SK-N-SH (cell line): ENCODE measurements around the gene PIGX.

Source experiments
- CHD2 ChIP-seq: fragments of 150-350 bp; IDR thresholded peaks from 2 replicates; pipeline ENCODE4 v1.6.1; 2018; ENCODE audit warnings: low read length; ENCODE audit not compliant: partially characterized antibody
- EP300 ChIP-seq, 2 experiments: IDR thresholded peaks; 2 replicates each; pipeline versions ENCODE4 v1.4.0 to v1.6.1; 2012; ENCODE audit warnings: borderline replicate concordance in 1 of 2, low read depth in 1 of 2, low read length in 1 of 2
- FOXM1 ChIP-seq: IDR thresholded peaks from 2 replicates; pipeline ENCODE4 v1.4.0; 2012; ENCODE audit warnings: low read depth, mild to moderate bottlenecking
- GABPA ChIP-seq: IDR thresholded peaks from 2 replicates; pipeline ENCODE4 v1.4.0; 2012; ENCODE audit warnings: low read depth, mild to moderate bottlenecking
- RAD21 ChIP-seq: IDR thresholded peaks from 2 replicates; pipeline ENCODE4 v1.6.1; 2012; ENCODE audit warnings: mild to moderate bottlenecking, low read length
- RXRA ChIP-seq: IDR thresholded peaks from 2 replicates; pipeline ENCODE4 v1.4.0; 2012; ENCODE audit warnings: low read depth, mild to moderate bottlenecking, borderline replicate concordance
- TF ChIP-seq, protein P1 (sequence below): fragments of 200-600 bp; sonication (generic); IDR thresholded peaks from 2 replicates; pipeline ENCODE4 v1.6.1; 2017; ENCODE audit warnings: antibody characterized with exemption, mild to moderate bottlenecking, moderate library complexity

DNA sequence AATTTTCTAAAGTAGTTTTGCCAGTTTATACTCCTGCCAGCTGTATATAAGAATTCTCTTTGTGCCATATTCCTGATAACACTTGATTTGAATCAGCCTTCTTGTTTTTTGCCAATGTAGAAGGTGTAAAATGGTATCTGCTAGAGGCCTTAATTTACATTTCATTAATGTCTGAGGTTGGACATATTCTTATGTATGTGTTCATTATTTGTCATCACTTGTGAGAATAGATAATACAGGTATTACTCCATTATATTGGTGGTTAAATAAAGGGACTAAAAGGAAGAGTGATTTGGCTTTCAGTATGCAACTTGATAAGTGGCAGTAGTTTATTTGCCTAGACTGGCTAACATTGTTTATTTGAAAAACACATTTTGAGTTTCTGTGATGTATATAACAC is 53.3 kb downstream of the PIGX start:
- TF ChIP-seq, protein P1, sequence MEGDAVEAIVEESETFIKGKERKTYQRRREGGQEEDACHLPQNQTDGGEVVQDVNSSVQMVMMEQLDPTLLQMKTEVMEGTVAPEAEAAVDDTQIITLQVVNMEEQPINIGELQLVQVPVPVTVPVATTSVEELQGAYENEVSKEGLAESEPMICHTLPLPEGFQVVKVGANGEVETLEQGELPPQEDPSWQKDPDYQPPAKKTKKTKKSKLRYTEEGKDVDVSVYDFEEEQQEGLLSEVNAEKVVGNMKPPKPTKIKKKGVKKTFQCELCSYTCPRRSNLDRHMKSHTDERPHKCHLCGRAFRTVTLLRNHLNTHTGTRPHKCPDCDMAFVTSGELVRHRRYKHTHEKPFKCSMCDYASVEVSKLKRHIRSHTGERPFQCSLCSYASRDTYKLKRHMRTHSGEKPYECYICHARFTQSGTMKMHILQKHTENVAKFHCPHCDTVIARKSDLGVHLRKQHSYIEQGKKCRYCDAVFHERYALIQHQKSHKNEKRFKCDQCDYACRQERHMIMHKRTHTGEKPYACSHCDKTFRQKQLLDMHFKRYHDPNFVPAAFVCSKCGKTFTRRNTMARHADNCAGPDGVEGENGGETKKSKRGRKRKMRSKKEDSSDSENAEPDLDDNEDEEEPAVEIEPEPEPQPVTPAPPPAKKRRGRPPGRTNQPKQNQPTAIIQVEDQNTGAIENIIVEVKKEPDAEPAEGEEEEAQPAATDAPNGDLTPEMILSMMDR: no peak
- TF ChIP-seq CHD2 (no peak), RXRA (no peak), FOXM1 (no peak), RAD21 (no peak), GABPA (no peak), EP300 (IDR thresholded peaks at IDR 0.05; ENCODE audit: borderline replicate concordance in 1 of 2, low read depth in 1 of 2, low read length in 1 of 2) (no peak)
